H9 (cell line): ENCODE results near the gene G2E3. TPM values are rescaled to one million over a fixed set of nuclear protein-coding genes. Genes with fewer than 3 reads are reported as not detected.

Experiments
- DNase-seq: peaks from one replicate; pipeline ENCODE4 v3.0.0-alpha.2; 2017
- H2AFZ ChIP-seq: one replicate; pipeline ENCODE4 v1.6.1; 2013; ENCODE audit warnings: mild to moderate bottlenecking, low read length, control low read depth, moderate library complexity
- H2AK5ac ChIP-seq: 2 replicates; pipeline ENCODE4 v1.6.1; 2013; ENCODE audit warnings: low read length, control low read depth, mixed read lengths; ENCODE audit not compliant: insufficient read length
- H2BK120ac ChIP-seq: one replicate; pipeline ENCODE4 v1.6.1; 2013; ENCODE audit warnings: low read depth, mild to moderate bottlenecking, low read length, control low read depth, inconsistent platforms; ENCODE audit not compliant: poor library complexity, severe bottlenecking
- H2BK12ac ChIP-seq: 2 replicates; pipeline ENCODE4 v1.6.1; 2013; ENCODE audit warnings: low read length, control low read depth, mixed read lengths, low read depth; ENCODE audit not compliant: insufficient read length
- H2BK15ac ChIP-seq: 2 replicates; pipeline ENCODE4 v1.6.1; 2013; ENCODE audit warnings: low read depth, low read length, control low read depth
- H2BK20ac ChIP-seq: one replicate; pipeline ENCODE4 v1.6.1; 2013; ENCODE audit warnings: low read depth, mild to moderate bottlenecking, low read length, control low read depth, inconsistent platforms; ENCODE audit not compliant: poor library complexity, severe bottlenecking
- H2BK5ac ChIP-seq: 2 replicates; pipeline ENCODE4 v1.6.1; 2013; ENCODE audit warnings: low read length, control low read depth, mixed read lengths; ENCODE audit not compliant: insufficient read length
- H3K14ac ChIP-seq: 2 replicates; pipeline ENCODE4 v1.6.1; 2013; ENCODE audit warnings: low read length, control low read depth; ENCODE audit not compliant: insufficient read depth
- H3K18ac ChIP-seq: 2 replicates; pipeline ENCODE4 v1.6.1; 2013; ENCODE audit warnings: low read depth, mild to moderate bottlenecking, mixed read lengths, low read length, control low read depth; ENCODE audit not compliant: insufficient read length
- H3K23ac ChIP-seq: 2 replicates; pipeline ENCODE4 v1.6.1; 2013; ENCODE audit warnings: low read length, control low read depth, mixed read lengths, low read depth; ENCODE audit not compliant: insufficient read length
- H3K23me2 ChIP-seq: 2 replicates; pipeline ENCODE4 v1.6.1; 2013; ENCODE audit warnings: low read depth, mild to moderate bottlenecking, mixed read lengths, low read length, control low read depth; ENCODE audit not compliant: insufficient read length, poor library complexity, severe bottlenecking
- H3K27ac ChIP-seq: 2 replicates; pipeline ENCODE4 v1.5.1; 2013; ENCODE audit warnings: low read length, control low read depth, mixed read lengths, low read depth; ENCODE audit not compliant: insufficient read length
- H3K27me3 ChIP-seq: 2 replicates; pipeline ENCODE4 v1.6.1; 2013; ENCODE audit warnings: low read length, control low read depth, inconsistent platforms; ENCODE audit not compliant: insufficient read depth
- H3K4ac ChIP-seq: 2 replicates; pipeline ENCODE4 v1.6.1; 2013; ENCODE audit warnings: low read depth, mild to moderate bottlenecking, control low read depth, inconsistent platforms, low read length, moderate library complexity
- H3K4me1 ChIP-seq: 2 replicates; pipeline ENCODE4 v1.6.1; 2013; ENCODE audit warnings: low read length, control low read depth, inconsistent platforms; ENCODE audit not compliant: insufficient read depth
- H3K4me2 ChIP-seq: 2 replicates; pipeline ENCODE4 v1.6.1; 2013; ENCODE audit warnings: low read length, control low read depth, mixed read lengths; ENCODE audit not compliant: insufficient read length, insufficient read depth
- H3K56ac ChIP-seq: 2 replicates; pipeline ENCODE4 v1.6.1; 2013; ENCODE audit warnings: low read depth, mild to moderate bottlenecking, mixed read lengths, low read length, control low read depth; ENCODE audit not compliant: insufficient read length
- H3K79me1 ChIP-seq: 2 replicates; pipeline ENCODE4 v1.6.1; 2013; ENCODE audit warnings: low read depth, mild to moderate bottlenecking, moderate library complexity, low read length, control low read depth, inconsistent platforms; ENCODE audit not compliant: insufficient read depth, poor library complexity, severe bottlenecking
- H3K79me2 ChIP-seq: 2 replicates; pipeline ENCODE4 v1.6.1; 2013; ENCODE audit warnings: low read length, control low read depth, inconsistent platforms; ENCODE audit not compliant: insufficient read depth
- H3K9ac ChIP-seq: 2 replicates; pipeline ENCODE4 v1.6.1; 2013; ENCODE audit warnings: low read length, control low read depth, mixed read lengths; ENCODE audit not compliant: insufficient read length; ENCODE audit errors: extremely low read depth
- H3K9me3 ChIP-seq: one replicate; pipeline ENCODE4 v1.6.1; 2013; ENCODE audit warnings: low read depth, low read length, inconsistent platforms; ENCODE audit not compliant: control insufficient read depth
- H3T11ph ChIP-seq: one replicate; pipeline ENCODE4 v1.6.1; 2013; ENCODE audit warnings: mild to moderate bottlenecking, low read length, control low read depth, inconsistent platforms
- H4K20me1 ChIP-seq: one replicate; pipeline ENCODE4 v1.6.1; 2013; ENCODE audit not compliant: control insufficient read depth, insufficient read length, insufficient read depth
- H4K5ac ChIP-seq: 2 replicates; pipeline ENCODE4 v1.6.1; 2013; ENCODE audit warnings: low read depth, mild to moderate bottlenecking, mixed read lengths, low read length, control low read depth; ENCODE audit not compliant: insufficient read length
- H4K8ac ChIP-seq: replicated peaks from 2 replicates; pipeline ENCODE4 v1.6.1; 2013; ENCODE audit warnings: low read length, control low read depth, mixed read lengths, low read depth; ENCODE audit not compliant: insufficient read length
- H4K91ac ChIP-seq: 2 replicates; pipeline ENCODE4 v1.6.1; 2013; ENCODE audit warnings: low read depth, mild to moderate bottlenecking, moderate library complexity, mixed read lengths, low read length, control low read depth; ENCODE audit not compliant: insufficient read length
- H3K27ac Mint-ChIP-seq, 3 experiments: 2 replicates in 2 of 3; 3 replicates in 1 of 3; pipeline ENCODE4 v1.8.0; 2020 to 2021; ENCODE audit warnings: mixed read lengths in 3 of 3, mild to moderate bottlenecking in 1 of 3, moderate library complexity in 1 of 3
- H3K27me3 Mint-ChIP-seq: 2 replicates; pipeline ENCODE4 v1.8.0; 2021; ENCODE audit warnings: low read depth, mild to moderate bottlenecking, moderate library complexity, mixed read lengths
- H3K36me3 Mint-ChIP-seq, 3 experiments: 2 replicates in 2 of 3; 3 replicates in 1 of 3; pipeline ENCODE4 v1.8.0; 2020 to 2021; ENCODE audit warnings: low read depth in 3 of 3, mixed read lengths in 3 of 3; ENCODE audit not compliant: insufficient read depth in 1 of 3
- H3K4me1 Mint-ChIP-seq, 2 experiments: 2 replicates each; pipeline ENCODE4 v1.8.0; 2020; ENCODE audit warnings: mixed read lengths in 2 of 2
- H3K4me3 Mint-ChIP-seq, 2 experiments: 2 replicates in 1 of 2; 3 replicates in 1 of 2; pipeline ENCODE4 v1.8.0; 2020 to 2021; ENCODE audit warnings: mild to moderate bottlenecking in 2 of 2, mixed read lengths in 2 of 2, moderate library complexity in 1 of 2
- H3K9me3 Mint-ChIP-seq, 2 experiments: 2 replicates in 1 of 2; 3 replicates in 1 of 2; pipeline ENCODE4 v1.8.0; 2020; ENCODE audit warnings: mild to moderate bottlenecking in 2 of 2, mixed read lengths in 2 of 2, moderate library complexity in 1 of 2
- CTCF ChIP-seq: fragments of 200-600 bp; sonication (generic); conservative IDR thresholded peaks from 3 replicates; pipeline ENCODE4 v1.8.0; 2021; ENCODE audit warnings: antibody characterized with exemption, mild to moderate bottlenecking
- total RNA-seq: library from RNA; stranded (reverse); gene quantifications from 2 replicates; pipeline ENCODE4 v1.2.1, GENCODE V29; 2021

Gene G2E3
- total RNA-seq, 1 experiment from 2014 or later, result 49.2 TPM

- Histone ChIP-seq H3K4me2 (no peak overlapping the region), H2BK20ac (no peak overlapping the region), H2BK5ac (no peak overlapping the region), H2AFZ (no peak overlapping the region), H3K9me3 (no peaks in the 10 kb centered on the region), H2BK15ac (no peak overlapping the region), H2AK5ac (no peak overlapping the region), H4K5ac (no peak overlapping the region), H3K4ac (no peak overlapping the region), H3K27ac (no peak overlapping the region), H3T11ph (no peak overlapping the region), H3K18ac (no peak overlapping the region), H4K8ac (no peak overlapping the region), H3K56ac (no peak overlapping the region), H3K79me1 (no peaks in the 10 kb centered on the region), H4K91ac (no peak overlapping the region), H3K79me2 (no peaks in the 10 kb centered on the region), H3K9ac (no peak overlapping the region), H3K14ac (no peak overlapping the region), H3K23me2 (no peaks in the 10 kb centered on the region), H3K27me3 (no peaks in the 10 kb centered on the region), H4K20me1 (no peaks in the 10 kb centered on the region), H2BK120ac (no peak overlapping the region), H2BK12ac (no peak overlapping the region), H3K23ac (no peak overlapping the region), H3K4me1 (no peaks in the 10 kb centered on the region)
- no peaks in the 10 kb centered on the region for H3K4me1 Mint-ChIP-seq
- no peaks in the 10 kb centered on the region for H3K27me3 Mint-ChIP-seq
- no peak overlapping the region for H3K27ac Mint-ChIP-seq
- no peak for TF ChIP-seq CTCF
- DNase-seq, result no peak
- peaks cover 6 to 34% (median 33%) of the 10 kb centered on the region in 3 experiments; a peak in 6 of 7 replicates for H3K36me3 Mint-ChIP-seq
- H3K9me3 Mint-ChIP-seq, result no peaks in the 10 kb centered on the region
- no peak overlapping the region for H3K4me3 Mint-ChIP-seq
These were observed 96.2 kb downstream of the G2E3 start for GRCh38 chr14:30655124-30655523.
